Mucosa of descending colon (tissue), 3 donors: ENCODE data around the gene TP63. TPM values are rescaled to one million over a fixed set of nuclear protein-coding genes. Genes with fewer than 3 reads are reported as not detected.

Source experiments
- ATAC-seq: fragments of 200-7000 bp; cut with Tn5 transposase; one replicate; pipeline ENCODE4 v1.9.1; 2020; ENCODE audit warnings: mild to moderate bottlenecking, moderate library complexity
- DNase-seq, 3 donors: peaks; one replicate each; pipeline ENCODE4 v3.0.0-alpha.2; 2020
- H3K36me3 ChIP-seq: fragments of 200-600 bp; one replicate; pipeline ENCODE4 v1.8.0; 2021; ENCODE audit warnings: low read depth, mild to moderate bottlenecking
- H3K4me1 ChIP-seq: fragments of 200-600 bp; one replicate; pipeline ENCODE4 v1.8.0; 2021; ENCODE audit warnings: low read depth, mild to moderate bottlenecking
- H3K4me3 ChIP-seq: fragments of 200-600 bp; one replicate; pipeline ENCODE4 v1.8.0; 2021; ENCODE audit warnings: mild to moderate bottlenecking
- H3K9me3 ChIP-seq: fragments of 200-600 bp; one replicate; pipeline ENCODE4 v1.8.0; 2021; ENCODE audit warnings: mild to moderate bottlenecking
- CTCF ChIP-seq: fragments of 200-600 bp; IDR thresholded peaks from one replicate; pipeline ENCODE4 v1.8.0; 2022; ENCODE audit warnings: antibody characterized with exemption, mild to moderate bottlenecking
- intact Hi-C, 2 donors: fragments of 100-400 bp; cut with DNase I in 1 of 2; cut with micrococcal nuclease in 1 of 2; formaldehyde crosslinking; loops; one replicate each; pipeline versions ENCODE4 v1.11.0 to v1.11.1; 2022; cut with DNase I, micrococcal nuclease
- total RNA-seq, 3 donors: library from RNA; stranded (reverse); fragmentation: NEBNext Ultra II Directional in 2 of 3; extraction: Animal tissue kit (Norgen Biotek cat#: 25700) in 2 of 3; gene quantifications; one replicate each; pipeline versions ENCODE4 v1.2.1 to v1.2.4, GENCODE V29; 2021 to 2023
- donor health status: DM: no; HTN: no; CAD: no; lungs with moderate emphysema.
- donor health status: DM: no; HTN: no; CAD: no.
- donor health status: DM: no; HTN: yes; CAD: no.

TP63 gene
- total RNA-seq, 3 donors from 2014 or later, result 0.31 to 0.57 TPM; not detected in 1

GRCh38 chr3:189824629-189825312 is 193.6 kb downstream of the TP63 start:
- Histone ChIP-seq H3K9me3 (no peaks in the 10 kb centered on the region), H3K4me3 (no peak overlapping the region), H3K36me3 (no peaks in the 10 kb centered on the region), H3K4me1 (no peaks in the 10 kb centered on the region)
- intact Hi-C loops, result no loop called here
- DNase-seq (no peak), ATAC-seq (no peak)
- TF ChIP-seq CTCF, result no peak

GRCh38 chr3:189826566-189826965 is 195.4 kb downstream of the TP63 start:
- TF ChIP-seq CTCF, result no peak
- no peak for ATAC-seq
- H3K4me1 ChIP-seq, result no peaks in the 10 kb centered on the region
- DNase-seq, result no peak
- H3K36me3 ChIP-seq, result no peaks in the 10 kb centered on the region
- no peak overlapping the region for H3K4me3 ChIP-seq
- intact Hi-C loops, result no loop called here
- H3K9me3 ChIP-seq, result no peaks in the 10 kb centered on the region

GRCh38 chr3:189827108-189827507 is 195.9 kb downstream of the TP63 start:
- no peak overlapping the region for H3K4me3 ChIP-seq
- no peak for ATAC-seq
- H3K4me1 ChIP-seq, result no peaks in the 10 kb centered on the region
- DNase-seq, result no peak
- no peak for TF ChIP-seq CTCF
- no peaks in the 10 kb centered on the region for H3K36me3 ChIP-seq
- H3K9me3 ChIP-seq, result no peaks in the 10 kb centered on the region
- intact Hi-C loops, result no loop called here

GRCh38 chr3:189830401-189830800 is 199.2 kb downstream of the TP63 start:
- ATAC-seq (no peak), DNase-seq (no peak)
- Histone ChIP-seq H3K4me1 (no peaks in the 10 kb centered on the region), H3K4me3 (no peak overlapping the region), H3K9me3 (no peaks in the 10 kb centered on the region), H3K36me3 (no peaks in the 10 kb centered on the region)
- no peak for TF ChIP-seq CTCF
- intact Hi-C loops, result no loop called here

- intact Hi-C loops, result no loop called here
- Histone ChIP-seq H3K9me3 (no peaks in the 10 kb centered on the region), H3K4me1 (no peaks in the 10 kb centered on the region), H3K4me3 (no peak overlapping the region), H3K36me3 (no peaks in the 10 kb centered on the region)
- no peak for TF ChIP-seq CTCF
- DNase-seq (no peak), ATAC-seq (no peak)
These were observed 202.1 kb downstream of the TP63 start for GRCh38 chr3:189833266-189833665.

- Histone ChIP-seq H3K4me1 (no peaks in the 10 kb centered on the region), H3K9me3 (no peaks in the 10 kb centered on the region), H3K36me3 (no peaks in the 10 kb centered on the region), H3K4me3 (no peak overlapping the region)
- no peak for TF ChIP-seq CTCF
- ATAC-seq (no peak), DNase-seq (no peak)
- intact Hi-C loops, result no loop called here
These were observed 202.8 kb downstream of the TP63 start for GRCh38 chr3:189833996-189834395.
